Upper lobe of left lung (tissue), 6 donors: ENCODE data around the gene STOM. TPM values are rescaled to one million over a fixed set of nuclear protein-coding genes. Genes with fewer than 3 reads are reported as not detected.

Experiments
- ATAC-seq, 2 donors: fragments of 200-7000 bp; cut with Tn5 transposase; one replicate each; pipeline ENCODE4 v1.9.1; 2022; ENCODE audit warnings: mild to moderate bottlenecking in 2 of 2, moderate library complexity in 2 of 2; ENCODE audit not compliant: low FRiP score in 2 of 2
- DNase-seq, 2 donors: peaks; one replicate each; pipeline ENCODE4 v3.0.0-alpha.2; 2019 to 2020
- H3K27ac ChIP-seq, 4 donors: fragments of 200-600 bp; sonication (generic); one replicate each; pipeline ENCODE4 v1.5.1; 2016 to 2019
- H3K27me3 ChIP-seq, 4 donors: fragments of 200-600 bp; sonication (generic); one replicate each; pipeline ENCODE4 v1.5.1; 2017 to 2019
- H3K36me3 ChIP-seq, 4 donors: fragments of 200-600 bp; sonication (generic); one replicate each; pipeline ENCODE4 v1.5.1; 2016 to 2019
- H3K4me1 ChIP-seq, 4 donors: fragments of 200-600 bp; sonication (generic); one replicate each; pipeline ENCODE4 v1.5.1; 2018 to 2019
- H3K4me3 ChIP-seq, 4 donors: fragments of 200-600 bp; sonication (generic); one replicate each; pipeline ENCODE4 v1.5.1; 2017 to 2019; ENCODE audit warnings: mild to moderate bottlenecking in 2 of 4, moderate library complexity in 1 of 4
- H3K9me3 ChIP-seq, 4 donors: fragments of 200-600 bp; sonication (generic); one replicate each; pipeline ENCODE4 v1.5.1; 2018 to 2019
- EP300 ChIP-seq, 4 donors: sonication (generic); formaldehyde crosslinking; IDR thresholded peaks; one replicate each; pipeline ENCODE4 v1.5.1; 2017; ENCODE audit warnings: antibody characterized with exemption in 4 of 4, control low read depth in 2 of 4
- POLR2A ChIP-seq, 4 donors: fragments of 450-650 bp; IDR thresholded peaks; one replicate each; pipeline ENCODE4 v1.5.1; 2016 to 2017; ENCODE audit warnings: antibody characterized with exemption in 4 of 4, mild to moderate bottlenecking in 2 of 4
- POLR2AphosphoS5 ChIP-seq, 2 donors: sonication (generic); formaldehyde crosslinking; IDR thresholded peaks; one replicate each; pipeline ENCODE4 v1.5.1; 2017; ENCODE audit warnings: antibody characterized with exemption in 2 of 2
- WGBS, 2 donors: methylation state at CpG; one replicate each; pipeline ENCODE4 v1.1.5; 2017 to 2018; 5-methylcytosine and 5-hydroxymethylcytosine counted together
- total RNA-seq, 6 donors: library from RNA; depleted of rRNA in 4 of 6; stranded (reverse); fragments of >200 nt in 4 of 6; gene quantifications; one replicate each; pipeline versions ENCODE4 v1.1.0 to v1.2.1, GENCODE V29; 2016 to 2021
- TF ChIP-seq, protein P1 (sequence below), 6 experiments: fragments of 450-650 bp in 4 of 6; fragments of 200-600 bp in 2 of 6; sonication (generic) in 2 of 6; IDR thresholded peaks; one replicate each; pipeline ENCODE4 v1.5.1; 2016 to 2019; ENCODE audit warnings: antibody characterized with exemption in 6 of 6
- donor health status: DM: no; HTN: no; CAD: no; lungs with moderate emphysema.
- donor health status: DM: no; HTN: yes; CAD: no; lungs with severe emphysema.

STOM gene
- total RNA-seq, 6 donors from 2014 or later, result 96.4 to 480 (median 362) TPM

DNA sequence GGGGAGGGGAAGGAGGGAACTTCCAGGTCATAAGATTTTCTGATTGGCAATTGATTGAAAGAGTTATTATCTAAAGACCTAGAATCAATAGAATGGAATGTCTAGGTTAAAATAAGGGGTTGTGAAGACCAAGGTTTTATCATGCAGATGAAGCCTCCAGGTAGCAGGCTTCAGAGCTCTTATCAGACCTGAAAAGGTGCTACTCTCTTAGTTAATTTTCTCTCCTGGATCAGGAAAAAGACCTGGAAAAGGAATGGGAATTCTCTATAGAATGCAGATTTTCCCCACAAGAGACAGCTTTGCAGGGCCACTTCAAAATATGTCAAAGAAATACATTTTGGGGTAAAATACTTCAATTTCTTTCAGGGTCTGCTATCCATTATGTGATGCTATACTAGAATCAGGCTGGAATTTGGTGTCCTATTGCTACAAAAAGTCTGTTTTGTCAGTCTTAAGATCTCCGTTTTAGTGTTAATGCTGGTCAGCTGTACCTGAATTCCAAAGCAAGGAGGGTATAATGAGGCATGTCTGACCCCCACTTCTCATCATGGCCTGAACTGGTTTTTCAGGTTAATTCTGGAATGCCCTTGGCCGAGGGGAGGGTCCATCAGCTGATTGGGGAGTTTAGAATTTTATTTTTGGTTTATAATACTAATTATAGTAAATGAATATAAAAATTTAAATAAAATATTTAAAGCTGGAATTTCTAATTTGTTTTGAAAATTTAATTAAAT, 16.6 kb upstream of the STOM start:
- no peak for TF ChIP-seq POLR2AphosphoS5 (IDR thresholded peaks at IDR 0.05)
- Histone ChIP-seq H3K4me1 (no peaks in the 10 kb centered on the region), H3K4me3 (no peak overlapping the region), H3K36me3 (no peaks in the 10 kb centered on the region), H3K9me3 (no peaks in the 10 kb centered on the region), H3K27me3 (no peaks in the 10 kb centered on the region), H3K27ac (no peak overlapping the region)
- 60 to 63% methylated on average over 2 of the region's 2 CpGs for WGBS, 2 donors
- DNase-seq (no peak), ATAC-seq (no peak)

DNA sequence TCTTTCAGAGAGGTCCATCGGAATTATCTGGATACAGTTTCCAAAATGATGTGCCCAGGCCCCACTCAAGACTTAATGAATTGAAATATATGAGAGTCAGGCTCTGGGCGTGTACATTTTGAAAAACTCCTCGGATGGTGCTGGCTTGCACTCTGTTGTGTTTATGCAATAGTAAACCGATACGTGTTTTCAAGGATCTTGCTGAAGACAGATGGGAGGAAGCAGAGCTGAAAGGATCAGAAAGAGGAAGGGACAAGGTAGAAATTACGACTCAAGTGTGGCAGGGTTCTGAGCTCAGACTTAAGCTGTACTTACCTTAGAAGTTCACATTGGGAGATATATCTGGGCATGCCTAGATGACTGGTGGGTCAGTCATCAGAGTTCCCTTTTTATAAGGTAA, 13.7 kb upstream of the STOM start:
- TF ChIP-seq POLR2A (IDR thresholded peaks at IDR 0.05), result no peak
- TF ChIP-seq, protein P1, sequence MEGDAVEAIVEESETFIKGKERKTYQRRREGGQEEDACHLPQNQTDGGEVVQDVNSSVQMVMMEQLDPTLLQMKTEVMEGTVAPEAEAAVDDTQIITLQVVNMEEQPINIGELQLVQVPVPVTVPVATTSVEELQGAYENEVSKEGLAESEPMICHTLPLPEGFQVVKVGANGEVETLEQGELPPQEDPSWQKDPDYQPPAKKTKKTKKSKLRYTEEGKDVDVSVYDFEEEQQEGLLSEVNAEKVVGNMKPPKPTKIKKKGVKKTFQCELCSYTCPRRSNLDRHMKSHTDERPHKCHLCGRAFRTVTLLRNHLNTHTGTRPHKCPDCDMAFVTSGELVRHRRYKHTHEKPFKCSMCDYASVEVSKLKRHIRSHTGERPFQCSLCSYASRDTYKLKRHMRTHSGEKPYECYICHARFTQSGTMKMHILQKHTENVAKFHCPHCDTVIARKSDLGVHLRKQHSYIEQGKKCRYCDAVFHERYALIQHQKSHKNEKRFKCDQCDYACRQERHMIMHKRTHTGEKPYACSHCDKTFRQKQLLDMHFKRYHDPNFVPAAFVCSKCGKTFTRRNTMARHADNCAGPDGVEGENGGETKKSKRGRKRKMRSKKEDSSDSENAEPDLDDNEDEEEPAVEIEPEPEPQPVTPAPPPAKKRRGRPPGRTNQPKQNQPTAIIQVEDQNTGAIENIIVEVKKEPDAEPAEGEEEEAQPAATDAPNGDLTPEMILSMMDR (IDR thresholded peaks at IDR 0.05), result no peak
- WGBS, 2 donors, result 55 to 63% methylated on average over 6 of the region's 6 CpGs

DNA sequence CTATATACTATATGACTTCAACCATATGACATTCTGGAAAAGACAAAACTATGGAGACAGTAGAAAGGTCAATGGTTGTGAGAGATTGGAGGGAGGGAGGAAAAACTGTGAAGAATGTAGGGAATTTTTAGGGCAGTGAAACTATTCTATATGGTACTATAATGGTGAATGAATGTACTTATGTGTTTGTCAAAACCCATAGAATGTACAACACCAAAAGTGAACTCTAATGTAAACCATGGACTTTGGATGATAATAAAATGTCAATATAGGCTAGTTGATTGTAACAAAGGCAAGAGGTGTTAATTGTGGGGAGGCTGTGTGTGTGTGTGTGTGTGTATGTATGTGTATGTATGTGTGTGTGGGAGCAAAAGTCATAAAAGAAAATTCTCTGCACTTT, 10.8 kb upstream of the STOM start:
- DNase-seq (no peak), ATAC-seq (no peak)
- Histone ChIP-seq H3K4me3 (no peak overlapping the region), H3K9me3 (no peaks in the 10 kb centered on the region), H3K4me1 (peaks cover 0 to 2% (median 0%) of the 10 kb centered on the region in 4 donors), H3K27ac (no peak overlapping the region), H3K27me3 (no peaks in the 10 kb centered on the region), H3K36me3 (no peaks in the 10 kb centered on the region)
- TF ChIP-seq POLR2AphosphoS5 (IDR thresholded peaks at IDR 0.05), result no peak
- TF ChIP-seq EP300 (IDR thresholded peaks at IDR 0.05), result no peak
- TF ChIP-seq, protein P1 (IDR thresholded peaks at IDR 0.05), result no peak
- no peak for TF ChIP-seq POLR2A (IDR thresholded peaks at IDR 0.05)

More for the DNA sequence above, 13.7 kb upstream of the STOM start:
- Histone ChIP-seq H3K27ac (no peak overlapping the region), H3K36me3 (no peaks in the 10 kb centered on the region), H3K4me1 (no peaks in the 10 kb centered on the region), H3K27me3 (no peaks in the 10 kb centered on the region), H3K9me3 (no peaks in the 10 kb centered on the region), H3K4me3 (no peak overlapping the region)
- ATAC-seq (no peak), DNase-seq (no peak)

DNA sequence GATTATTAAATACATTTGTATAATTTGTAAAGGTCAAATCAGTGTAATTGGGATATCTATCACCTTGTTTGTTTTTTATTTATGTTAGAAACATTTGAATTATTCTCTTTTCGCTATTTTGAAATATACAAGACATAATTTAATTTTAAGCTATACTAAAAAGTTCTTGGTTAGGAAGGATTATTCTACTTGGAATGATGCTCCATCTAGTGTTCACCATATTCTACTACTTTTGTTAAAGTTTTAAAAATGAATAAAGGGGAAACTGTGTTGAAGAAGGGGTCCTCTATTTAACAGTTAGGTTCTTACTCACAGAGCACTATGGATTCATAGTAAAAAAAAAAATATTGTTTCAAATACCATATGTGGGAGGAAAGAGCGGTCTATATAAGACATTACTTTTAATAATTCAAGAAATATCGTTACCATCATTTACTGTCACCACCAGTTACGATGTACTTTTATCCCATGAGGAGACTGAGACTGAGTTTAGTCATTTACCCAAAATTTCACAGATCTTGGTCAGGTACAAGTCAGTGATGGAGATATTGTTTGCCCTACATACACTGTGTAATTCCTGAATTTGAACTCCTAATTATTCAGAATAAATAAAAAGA, 6.3 kb upstream of the STOM start:
- no peak for ATAC-seq
- Histone ChIP-seq H3K4me3 (no peak overlapping the region), H3K36me3 (no peaks in the 10 kb centered on the region), H3K9me3 (no peaks in the 10 kb centered on the region), H3K27ac (no peak overlapping the region), H3K4me1 (peaks cover 26 to 43% (median 31%) of the 10 kb centered on the region in 4 donors), H3K27me3 (no peaks in the 10 kb centered on the region)
- no peak for DNase-seq
- WGBS, 2 donors, result 87 to 90% methylated on average over 4 of the region's 4 CpGs
- TF ChIP-seq, protein P1 (IDR thresholded peaks at IDR 0.05), result peak in 5 of 6 experiments; percentile 12 to 51 (median 26)
- TF ChIP-seq POLR2A (IDR thresholded peaks at IDR 0.05), result no peak

DNA sequence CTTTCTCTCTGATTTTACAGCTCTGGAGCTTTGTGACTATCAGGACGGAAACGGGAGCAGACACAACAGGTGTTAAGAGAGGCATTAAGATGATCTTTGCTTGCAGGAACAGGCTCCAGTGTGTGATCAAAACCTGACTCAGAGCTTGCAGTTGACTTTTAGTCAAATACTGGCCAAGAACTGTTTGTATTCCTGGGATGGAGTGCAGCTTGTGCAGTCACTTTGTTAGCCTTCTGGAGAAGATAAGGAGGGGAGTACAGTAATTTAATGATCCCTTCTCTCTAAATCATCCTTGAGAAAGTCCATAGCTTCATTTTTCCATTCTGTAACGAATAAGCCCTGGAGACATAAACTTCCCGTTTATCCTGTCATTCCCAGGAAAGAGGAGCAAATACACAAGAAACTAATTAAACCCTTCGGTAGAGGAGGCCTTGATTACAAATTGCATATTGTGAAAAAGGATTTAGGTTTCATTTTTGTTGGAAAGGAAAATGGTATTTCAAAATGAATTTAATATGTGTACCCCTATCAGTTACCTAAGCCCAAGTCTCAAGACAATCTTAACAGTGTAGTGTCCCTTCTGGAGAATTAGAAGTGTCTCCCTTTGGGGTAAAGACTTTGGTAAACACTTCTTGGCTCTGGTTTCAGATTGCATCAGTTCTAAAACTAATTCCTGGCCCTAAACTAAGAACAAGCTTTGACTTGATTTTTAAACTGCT, 3.1 kb upstream of the STOM start:
- Histone ChIP-seq H3K4me1 (peaks cover 36 to 51% (median 43%) of the 10 kb centered on the region in 4 donors), H3K27me3 (no peaks in the 10 kb centered on the region), H3K36me3 (no peaks in the 10 kb centered on the region), H3K27ac (peak overlapping the region; percentile 94 to 99 (median 96)), H3K4me3 (no peak overlapping the region), H3K9me3 (no peaks in the 10 kb centered on the region)
- no peak for ATAC-seq
- TF ChIP-seq POLR2A (IDR thresholded peaks at IDR 0.05) (no peak), EP300 (IDR thresholded peaks at IDR 0.05) (peak in 1 of 4 donors; percentile 30), POLR2AphosphoS5 (IDR thresholded peaks at IDR 0.05) (peak; percentile 12 to 36)
- TF ChIP-seq, protein P1 (IDR thresholded peaks at IDR 0.05), result peak in 1 of 6 experiments; percentile 5
- DNase-seq, result peak in 1 of 2 donors; percentile 55
- 34 to 36% methylated on average over 5 of the region's 5 CpGs for WGBS, 2 donors
